RWPE1 (cell line): ENCODE results near the gene TBRG1.

ENCODE experiments used
- CTCF ChIA-PET: fragments of 350-600 bp; sonication (Branson Sonifier 250); formaldehyde crosslinking; extraction: SDS; loops from one replicate; lab custom pipeline; 2021; lab: Yijun Ruan, JAX
- POLR2A ChIA-PET: fragments of 400-600 bp; formaldehyde crosslinking; extraction: SDS; loops from one replicate; lab custom pipeline; 2020; ENCODE audit warnings: antibody characterized with exemption; ENCODE audit not compliant: low non-redundant PET; lab: Yijun Ruan, JAX
- DNase-seq: peaks from one replicate; pipeline ENCODE4 v3.0.0; 2012; ENCODE audit warnings: low spot score
- H3K27ac ChIP-seq: fragments of 450-650 bp; 2 replicates; pipeline ENCODE4 v1.5.1; 2017
- TF ChIP-seq, protein P1 (sequence below): fragments of 450-650 bp; conservative IDR thresholded peaks from 2 replicates; pipeline ENCODE4 v1.5.1; 2017; ENCODE audit warnings: low read depth, mild to moderate bottlenecking

The TBRG1 gene

DNA sequence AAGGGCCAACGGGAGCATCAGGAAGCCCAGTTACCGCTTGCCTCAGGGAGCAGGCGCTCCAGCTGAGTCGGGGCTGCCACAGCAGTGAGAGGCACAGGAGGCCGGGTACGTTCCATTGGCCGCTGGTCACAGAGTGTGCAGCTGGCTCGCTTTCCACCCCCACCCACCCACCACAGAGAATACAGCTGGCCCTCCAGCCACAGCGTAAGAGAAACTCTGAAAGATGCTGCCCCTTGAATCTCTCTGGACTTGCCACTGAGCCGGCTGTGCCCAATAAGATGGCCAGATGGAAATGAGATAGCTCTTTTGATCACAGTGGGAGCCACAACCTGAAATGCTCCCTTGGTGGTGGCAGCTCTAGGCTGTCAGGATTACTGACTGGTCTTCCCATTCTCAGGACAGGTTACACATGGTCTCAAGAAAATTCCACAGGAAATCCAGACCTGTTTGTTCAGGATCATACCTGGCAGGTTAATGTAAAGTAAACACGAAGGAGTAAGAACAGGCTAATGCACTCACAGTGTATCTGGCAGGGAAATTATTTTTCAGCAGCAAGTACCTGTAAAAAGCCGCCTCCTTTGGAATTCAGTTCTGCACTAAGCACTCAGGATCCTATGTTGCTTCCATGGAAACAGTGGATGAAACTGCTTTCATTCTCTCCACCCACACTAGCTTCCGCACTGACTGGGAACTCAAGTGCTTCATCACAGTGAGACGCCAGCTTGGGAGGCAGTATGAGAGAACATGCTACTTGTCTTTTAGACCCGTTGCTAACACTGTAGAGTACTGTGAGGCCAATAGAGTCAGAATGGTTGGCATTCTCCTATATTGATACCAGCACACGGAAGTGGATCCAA, 34.3 kb downstream of the TBRG1 start:
- no peak overlapping the region for H3K27ac ChIP-seq
- DNase-seq: no peak
- ChIA-PET CTCF (no interaction called here), POLR2A (no interaction called here)
- TF ChIP-seq, protein P1, sequence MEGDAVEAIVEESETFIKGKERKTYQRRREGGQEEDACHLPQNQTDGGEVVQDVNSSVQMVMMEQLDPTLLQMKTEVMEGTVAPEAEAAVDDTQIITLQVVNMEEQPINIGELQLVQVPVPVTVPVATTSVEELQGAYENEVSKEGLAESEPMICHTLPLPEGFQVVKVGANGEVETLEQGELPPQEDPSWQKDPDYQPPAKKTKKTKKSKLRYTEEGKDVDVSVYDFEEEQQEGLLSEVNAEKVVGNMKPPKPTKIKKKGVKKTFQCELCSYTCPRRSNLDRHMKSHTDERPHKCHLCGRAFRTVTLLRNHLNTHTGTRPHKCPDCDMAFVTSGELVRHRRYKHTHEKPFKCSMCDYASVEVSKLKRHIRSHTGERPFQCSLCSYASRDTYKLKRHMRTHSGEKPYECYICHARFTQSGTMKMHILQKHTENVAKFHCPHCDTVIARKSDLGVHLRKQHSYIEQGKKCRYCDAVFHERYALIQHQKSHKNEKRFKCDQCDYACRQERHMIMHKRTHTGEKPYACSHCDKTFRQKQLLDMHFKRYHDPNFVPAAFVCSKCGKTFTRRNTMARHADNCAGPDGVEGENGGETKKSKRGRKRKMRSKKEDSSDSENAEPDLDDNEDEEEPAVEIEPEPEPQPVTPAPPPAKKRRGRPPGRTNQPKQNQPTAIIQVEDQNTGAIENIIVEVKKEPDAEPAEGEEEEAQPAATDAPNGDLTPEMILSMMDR: no peak

DNA sequence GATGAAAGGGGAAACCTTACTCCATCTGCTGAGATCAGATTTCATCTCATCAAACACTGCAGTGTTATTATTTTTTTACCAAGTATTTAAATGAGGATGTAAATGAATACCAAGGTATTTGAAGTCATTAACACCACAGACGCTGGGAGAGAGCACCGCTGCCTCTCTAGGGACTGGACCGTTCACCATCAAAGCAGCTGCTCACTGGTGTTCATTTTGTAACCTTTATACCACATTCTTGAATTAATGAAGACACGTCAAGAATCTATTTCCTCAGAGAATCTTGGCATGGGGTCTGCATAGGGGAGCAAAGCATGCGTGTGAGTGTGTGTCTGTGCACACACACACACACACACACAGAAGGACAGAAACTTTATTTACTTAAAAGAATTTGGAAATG, 35.2 kb downstream of the TBRG1 start:
- no peak for DNase-seq
- TF ChIP-seq, protein P1: no peak
- no peak overlapping the region for H3K27ac ChIP-seq
- POLR2A ChIA-PET: no interaction called here
- CTCF ChIA-PET: no interaction called here

DNA sequence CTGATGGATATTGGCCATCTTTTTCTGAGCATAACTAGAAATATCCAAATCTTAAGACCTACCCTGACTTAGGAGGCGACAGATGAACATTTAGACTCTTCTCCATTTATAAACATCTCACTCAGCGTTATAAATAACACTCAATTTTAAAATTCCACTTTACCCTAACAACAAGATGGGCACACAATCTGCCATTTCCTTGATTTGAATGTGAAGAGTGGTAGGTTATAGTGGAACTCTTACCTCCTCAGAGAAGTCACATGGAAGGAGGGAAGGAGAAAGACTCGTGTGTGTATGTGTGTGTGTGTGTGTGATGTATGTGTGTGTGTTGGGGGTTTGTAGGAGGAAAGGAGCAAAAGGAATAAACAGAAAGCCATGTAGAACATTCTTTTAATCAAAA, 35.8 kb downstream of the TBRG1 start:
- no peak for DNase-seq
- TF ChIP-seq, protein P1: no peak
- ChIA-PET CTCF (no interaction called here), POLR2A (no interaction called here)
- no peak overlapping the region for H3K27ac ChIP-seq

DNA sequence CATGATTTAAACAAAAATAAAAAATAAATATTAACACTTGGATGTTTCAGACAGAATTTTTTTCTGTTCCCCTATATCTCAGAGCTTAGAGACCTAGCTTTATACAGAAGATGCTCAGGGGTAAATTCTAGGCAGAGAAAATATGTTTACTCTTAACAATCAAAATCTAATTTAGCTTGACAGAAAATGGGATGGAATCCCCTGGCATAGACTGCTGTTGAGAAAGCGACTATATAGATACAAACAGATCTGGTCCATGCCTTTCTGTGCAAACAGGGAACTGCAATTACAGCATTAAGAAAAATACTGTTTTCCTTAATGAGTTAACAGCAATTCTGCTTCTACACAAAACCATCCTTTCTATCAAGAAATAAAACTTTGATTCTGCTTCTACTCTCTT, 36.3 kb downstream of the TBRG1 start:
- no peak for DNase-seq
- CTCF ChIA-PET: no interaction called here
- no peak overlapping the region for H3K27ac ChIP-seq
- POLR2A ChIA-PET: no interaction called here
- TF ChIP-seq, protein P1: no peak

DNA sequence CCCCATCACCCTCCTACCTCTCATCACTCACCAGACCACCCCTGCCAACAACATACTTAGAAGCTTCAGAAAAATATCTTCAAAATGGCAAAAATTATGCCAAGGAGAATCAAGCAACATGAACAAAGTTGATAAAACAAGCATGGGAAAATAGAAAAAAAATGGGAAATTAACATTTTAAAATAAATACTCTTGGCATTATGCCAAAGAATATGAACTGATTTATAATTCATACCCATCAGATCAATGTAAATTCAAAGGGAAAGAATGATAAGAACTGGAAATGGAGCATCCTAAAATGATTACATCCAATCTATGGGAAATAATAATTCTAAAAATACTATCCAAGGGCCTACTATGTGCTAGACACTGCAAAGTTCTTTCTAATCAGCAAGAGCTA, 38.9 kb downstream of the TBRG1 start:
- CTCF ChIA-PET: interaction anchor here (0.7 kb wide), 2 partner anchors 552 to 768 kb away, joined by 4 to 6 read pairs; no protein-coding TSS in a partner anchor
- TF ChIP-seq, protein P1: no peak
- H3K27ac ChIP-seq: no peak overlapping the region
- POLR2A ChIA-PET: no interaction called here
- no peak for DNase-seq

DNA sequence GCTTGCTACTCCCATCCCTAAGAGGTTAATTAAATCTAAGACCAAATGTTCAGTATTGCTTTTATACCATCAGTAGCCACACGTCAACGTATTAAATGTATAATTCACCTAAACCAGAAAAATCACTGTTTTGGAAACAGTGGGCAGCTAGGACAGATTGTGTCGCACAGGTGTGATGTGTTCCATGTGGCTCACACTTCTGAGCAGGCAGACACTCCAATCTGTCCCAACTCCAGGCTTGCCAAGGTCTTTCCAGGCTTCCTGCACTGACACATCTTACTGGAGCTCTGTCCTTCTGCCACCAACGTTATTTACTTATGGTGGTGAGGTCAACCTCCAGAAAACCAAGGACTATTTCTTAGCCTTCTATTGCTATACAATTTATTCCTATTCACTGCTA, 39.4 kb downstream of the TBRG1 start:
- ChIA-PET CTCF (no interaction called here), POLR2A (no interaction called here)
- no peak for DNase-seq
- TF ChIP-seq, protein P1: no peak
- H3K27ac ChIP-seq: no peak overlapping the region
